ENCODE results near the gene TMPRSS6. TPM values are rescaled to one million over a fixed set of nuclear protein-coding genes. Genes with fewer than 3 reads are reported as not detected.

The TMPRSS6 gene
- total RNA-seq, 4 donors from 2014 or later: 0.16 to 4.9 (median 0.41) TPM; not detected in 1

- WGBS, 2 donors (ENCODE audit: low coverage in 1 of 2): 77% methylated on average over 12 of the region's 12 CpGs; no CpG with 5 or more reads in 1 of the 2 donors
- H3K4me1 ChIP-seq: no peaks in the 10 kb centered on the region
- H3K9me3 ChIP-seq: no peaks in the 10 kb centered on the region
- H3K27me3 ChIP-seq: no peaks in the 10 kb centered on the region
- no peaks in the 10 kb centered on the region for H3K36me3 ChIP-seq
- TF ChIP-seq POLR2AphosphoS5 (IDR thresholded peaks at IDR 0.05) (no peak), POLR2A (IDR thresholded peaks at IDR 0.05) (no peak), EP300 (IDR thresholded peaks at IDR 0.05; ENCODE audit: low read depth) (no peak), CTCF (IDR thresholded peaks at IDR 0.05) (no peak)
- intact Hi-C loops (cut with DNase I; ENCODE audit: low total_unique reads): no loop called here
- no peak for DNase-seq
- H3K4me3 ChIP-seq: no peak overlapping the region
- in situ Hi-C loops (cut with MboI; ENCODE audit: low pct_ligation_motif_present in 1 of 4, low pct_unique_long_range_greater_than_20kb in 1 of 4, low sequenced_read_pairs in 3 of 4): no loop called here
- H3K27ac ChIP-seq: no peak overlapping the region
Observed at GRCh38 chr22:37112084-37112728, 2.7 kb upstream of the TMPRSS6 start.

- H3K9me3 ChIP-seq: no peaks in the 10 kb centered on the region
- no peak for DNase-seq
- intact Hi-C loops (cut with DNase I; ENCODE audit: low total_unique reads): no loop called here
- in situ Hi-C loops (cut with MboI; ENCODE audit: low pct_ligation_motif_present in 1 of 4, low pct_unique_long_range_greater_than_20kb in 1 of 4, low sequenced_read_pairs in 3 of 4): no loop called here
- 93 to 96% methylated on average over 9 to 13 of the region's 13 CpGs for WGBS, 2 donors (ENCODE audit: low coverage in 1 of 2)
- TF ChIP-seq POLR2A (IDR thresholded peaks at IDR 0.05) (no peak), EP300 (IDR thresholded peaks at IDR 0.05; ENCODE audit: low read depth) (no peak), POLR2AphosphoS5 (IDR thresholded peaks at IDR 0.05) (no peak), CTCF (IDR thresholded peaks at IDR 0.05) (no peak)
- no peak overlapping the region for H3K4me3 ChIP-seq
- no peak overlapping the region for H3K27ac ChIP-seq
- no peaks in the 10 kb centered on the region for H3K4me1 ChIP-seq
- no peaks in the 10 kb centered on the region for H3K27me3 ChIP-seq
- H3K36me3 ChIP-seq: no peaks in the 10 kb centered on the region
Observed at GRCh38 chr22:37111156-37111717, 1.7 kb upstream of the TMPRSS6 start.

GRCh38 chr22:37107816-37108621 is 1.5 kb downstream of the TMPRSS6 start:
- Histone ChIP-seq H3K4me3 (no peak overlapping the region), H3K4me1 (no peaks in the 10 kb centered on the region), H3K9me3 (no peaks in the 10 kb centered on the region), H3K27ac (no peak overlapping the region), H3K36me3 (no peaks in the 10 kb centered on the region), H3K27me3 (peaks cover 5% of the 10 kb centered on the region)
- intact Hi-C loops (cut with DNase I; ENCODE audit: low total_unique reads) (no loop called here), in situ Hi-C loops (cut with MboI; ENCODE audit: low pct_ligation_motif_present in 1 of 4, low pct_unique_long_range_greater_than_20kb in 1 of 4, low sequenced_read_pairs in 3 of 4) (no loop called here)
- no peak for DNase-seq
- TF ChIP-seq POLR2A (IDR thresholded peaks at IDR 0.05) (no peak), EP300 (IDR thresholded peaks at IDR 0.05; ENCODE audit: low read depth) (no peak), CTCF (IDR thresholded peaks at IDR 0.05) (no peak), POLR2AphosphoS5 (IDR thresholded peaks at IDR 0.05) (no peak)
- WGBS, 2 donors (ENCODE audit: low coverage in 1 of 2): 76 to 100% methylated on average over 1 to 18 of the region's 18 CpGs

- no peaks in the 10 kb centered on the region for H3K36me3 ChIP-seq
- TF ChIP-seq POLR2A (IDR thresholded peaks at IDR 0.05): no peak
- TF ChIP-seq EP300 (IDR thresholded peaks at IDR 0.05; ENCODE audit: low read depth): no peak
- no peak for TF ChIP-seq POLR2AphosphoS5 (IDR thresholded peaks at IDR 0.05)
- TF ChIP-seq CTCF (IDR thresholded peaks at IDR 0.05): no peak
- in situ Hi-C loops (cut with MboI; ENCODE audit: low pct_ligation_motif_present in 1 of 4, low pct_unique_long_range_greater_than_20kb in 1 of 4, low sequenced_read_pairs in 3 of 4) (no loop called here), intact Hi-C loops (cut with DNase I; ENCODE audit: low total_unique reads) (no loop called here)
- H3K27ac ChIP-seq: no peak overlapping the region
- H3K4me1 ChIP-seq: peaks cover 0 to 7% (median 3%) of the 10 kb centered on the region in 4 donors
- WGBS, 2 donors (ENCODE audit: low coverage in 1 of 2): 89% methylated on average over 5 of the region's 5 CpGs; no CpG with 5 or more reads in 1 of the 2 donors
- no peak for DNase-seq
- H3K9me3 ChIP-seq: no peaks in the 10 kb centered on the region
- no peak overlapping the region for H3K4me3 ChIP-seq
- H3K27me3 ChIP-seq: peaks cover 5% of the 10 kb centered on the region
Observed at GRCh38 chr22:37105990-37106389, 3.5 kb downstream of the TMPRSS6 start.

Data from transverse colon (tissue), 4 donors.